ENCODE results near the gene OR11A1. TPM values are rescaled to one million over a fixed set of nuclear protein-coding genes. Genes with fewer than 3 reads are reported as not detected.

The OR11A1 gene
- total RNA-seq, 1 donor from 2014 or later, result not detected

DNA sequence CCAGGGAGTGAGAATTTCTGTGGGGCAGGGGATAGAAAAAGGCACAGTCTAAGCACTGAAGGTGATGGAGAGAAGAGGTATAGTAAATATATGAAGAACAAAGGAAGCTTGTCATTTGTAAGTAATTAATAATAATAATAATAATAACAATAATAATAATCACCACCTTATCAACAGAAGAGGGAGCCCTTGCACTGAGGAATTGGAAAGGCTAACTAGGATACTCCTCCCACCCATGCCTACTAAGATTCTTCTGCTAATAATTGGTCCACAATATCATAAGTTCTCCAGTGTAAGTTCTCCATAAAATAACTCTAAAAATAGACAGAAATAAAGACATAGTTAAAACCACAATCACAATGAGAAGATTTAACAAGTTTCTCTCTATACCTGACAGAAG, 80.9 kb downstream of the OR11A1 start:
- DNase-seq, result no peak

Other genes with a start within 250 kb of the OR11A1 start
- gene OR14J1, start 155.4 kb downstream of the OR11A1 start, total RNA-seq, result not detected
- not detected for gene OR5V1, start 88.2 kb downstream of the OR11A1 start, total RNA-seq
- gene OR12D3, start 81.8 kb downstream of the OR11A1 start, total RNA-seq, result not detected
- gene OR12D2, start 61.4 kb downstream of the OR11A1 start, total RNA-seq, result not detected
- not detected for gene OR12D1, start 42.1 kb downstream of the OR11A1 start, total RNA-seq
- gene OR10C1, start 17.8 kb downstream of the OR11A1 start, total RNA-seq, result not detected
- gene OR2H1, start 84 bp upstream of the OR11A1 start, total RNA-seq, result not detected
- 0.39 TPM for gene MAS1L, start 30.9 kb upstream of the OR11A1 start, total RNA-seq
- not detected for gene UBD, start 102.7 kb upstream of the OR11A1 start, total RNA-seq
- gene OR2H2, start 128.1 kb upstream of the OR11A1 start, total RNA-seq, result not detected
- gene GABBR1, start 176.1 kb upstream of the OR11A1 start, total RNA-seq, result 28.8 TPM
- gene MOG, start 200.0 kb upstream of the OR11A1 start, total RNA-seq, result not detected
- gene ZFP57, start 224.1 kb upstream of the OR11A1 start, total RNA-seq, result 0.59 TPM

Data from skin of body (tissue), 2 donors.